DMS79 (cell line): Measurements from ENCODE around the gene CNN3.

Experiments used
- DNase-seq: peaks from one replicate; lab custom pipeline; 2025; lab: John Stamatoyannopoulos, UW

Gene CNN3

GRCh38 chr1:94887603-94888171 lies 39.2 kb downstream of the CNN3 start:
- DNase-seq = no peak

DNA sequence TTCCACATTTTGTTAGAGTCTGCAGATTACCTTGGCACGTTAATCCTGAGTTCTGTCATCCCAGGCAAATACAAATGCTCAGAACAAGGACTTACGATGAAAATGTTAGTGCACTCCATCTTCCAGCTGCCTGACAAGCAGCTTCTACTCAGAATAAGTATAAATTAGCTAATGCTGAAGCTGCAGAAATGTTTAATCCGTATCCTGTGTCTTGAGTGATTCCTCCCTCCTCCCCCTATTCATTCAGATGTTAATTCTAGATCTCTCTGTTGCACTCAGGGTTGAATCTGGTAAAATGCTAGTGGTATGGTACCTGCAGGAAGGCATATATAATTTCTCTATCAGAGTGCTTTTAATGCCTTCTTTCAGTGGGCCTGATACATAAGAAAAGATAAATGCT lies 39.8 kb downstream of the CNN3 start:
- DNase-seq = no peak

GRCh38 chr1:94886361-94886760 lies 40.5 kb downstream of the CNN3 start:
- no peak for DNase-seq

DNA sequence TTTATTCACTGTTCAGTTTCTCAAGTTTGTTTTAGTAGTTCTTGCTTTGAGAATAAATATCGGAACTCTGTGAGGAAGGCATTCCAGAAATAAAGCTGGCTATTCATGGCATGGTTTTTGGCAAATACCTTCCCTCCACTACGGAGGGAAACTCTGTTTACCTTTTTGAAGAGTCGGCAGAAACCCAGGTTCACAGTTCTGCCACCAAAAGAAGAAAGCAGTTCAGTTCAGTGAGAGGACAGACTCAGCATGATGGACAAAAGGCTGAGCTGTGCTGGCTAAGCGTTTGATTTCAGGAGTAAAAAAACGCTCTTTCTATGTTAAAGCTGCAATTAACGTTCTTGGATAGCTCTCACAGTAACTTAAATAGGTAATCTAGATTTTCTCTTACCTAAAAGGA lies 42.4 kb downstream of the CNN3 start:
- no peak for DNase-seq

GRCh38 chr1:94884106-94884505 lies 42.8 kb downstream of the CNN3 start:
- DNase-seq = peak; percentile 16

- no peak for DNase-seq
Observed at GRCh38 chr1:94883691-94884090, 43.2 kb downstream of the CNN3 start.

DNA sequence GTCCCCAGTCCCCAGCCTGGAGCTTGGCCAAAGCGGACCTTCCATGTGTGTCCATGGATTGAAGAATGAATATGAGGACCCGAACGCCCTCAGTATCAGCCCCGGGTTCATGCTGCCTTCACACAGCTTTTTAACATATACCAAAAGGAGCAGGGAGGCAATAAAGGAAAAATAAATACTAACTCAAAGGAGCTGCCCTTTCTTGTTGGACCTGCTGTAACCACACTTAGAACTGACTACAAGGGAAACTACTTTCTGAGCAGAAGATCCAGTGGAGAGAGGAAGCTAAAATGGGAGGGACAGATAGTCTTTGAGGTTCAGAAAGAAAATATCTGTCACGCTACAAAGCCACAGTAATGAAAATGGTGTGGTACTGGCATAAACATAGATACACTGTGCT lies 48.6 kb downstream of the CNN3 start:
- DNase-seq = no peak

- no peak for DNase-seq
Observed at GRCh38 chr1:94876362-94876761, 50.5 kb downstream of the CNN3 start.

DNA sequence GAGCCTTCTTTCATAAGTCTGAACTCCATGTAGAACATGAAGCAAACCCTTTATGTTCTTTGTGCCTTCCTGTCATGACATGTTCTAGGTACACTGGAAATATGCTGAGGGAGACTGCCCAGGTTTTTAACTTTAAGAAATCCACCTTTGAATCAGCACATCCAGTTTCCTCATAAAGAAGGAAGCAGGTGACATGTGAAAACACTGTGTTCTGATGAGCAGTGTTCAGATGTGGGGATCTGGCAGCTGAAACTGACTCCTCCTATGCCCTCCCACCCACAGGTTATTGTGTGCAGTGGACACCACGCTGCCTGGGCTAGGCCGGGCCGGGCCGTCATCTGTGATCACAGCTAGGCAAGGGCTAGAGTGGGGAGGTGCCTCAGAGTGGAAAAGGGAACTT lies 51.1 kb downstream of the CNN3 start:
- DNase-seq = no peak

GRCh38 chr1:94874423-94874822 lies 52.5 kb downstream of the CNN3 start:
- DNase-seq = no peak

GRCh38 chr1:94873520-94874351 lies 53.2 kb downstream of the CNN3 start:
- DNase-seq = no peak

DNA sequence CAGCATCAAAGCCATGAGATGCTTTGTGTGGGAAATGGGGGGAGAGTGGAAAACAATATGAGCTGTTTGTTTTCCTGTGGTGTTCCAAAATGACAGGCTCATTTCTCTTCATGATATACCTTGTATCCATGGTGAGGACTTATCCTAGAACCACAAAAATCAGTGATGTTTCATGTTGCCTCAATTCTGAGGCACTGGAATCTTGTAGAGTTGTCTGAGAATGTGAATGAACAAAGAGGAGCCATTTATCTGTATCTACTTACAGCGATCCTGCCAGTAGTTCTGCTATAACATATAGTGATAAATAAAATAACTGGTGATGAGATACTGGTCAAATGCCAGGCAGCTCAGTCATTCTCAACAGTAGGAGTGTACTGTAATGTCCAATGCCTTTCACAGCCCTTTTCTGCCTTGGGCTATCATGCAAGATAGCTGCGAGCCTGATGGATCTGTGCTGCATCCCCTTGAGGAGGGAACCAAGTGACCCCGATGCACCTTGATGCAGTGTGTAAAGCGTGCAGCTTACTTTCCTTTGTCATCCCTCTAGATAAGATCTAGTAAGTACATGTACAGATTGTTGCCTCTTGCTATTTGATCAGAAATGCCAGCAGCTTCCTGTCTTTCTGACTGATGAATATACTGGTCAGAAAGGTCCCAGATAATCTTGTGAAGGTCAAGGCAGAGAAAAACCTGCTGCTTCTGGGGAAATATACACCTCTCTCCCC lies 54.0 kb downstream of the CNN3 start:
- no peak for DNase-seq

DNA sequence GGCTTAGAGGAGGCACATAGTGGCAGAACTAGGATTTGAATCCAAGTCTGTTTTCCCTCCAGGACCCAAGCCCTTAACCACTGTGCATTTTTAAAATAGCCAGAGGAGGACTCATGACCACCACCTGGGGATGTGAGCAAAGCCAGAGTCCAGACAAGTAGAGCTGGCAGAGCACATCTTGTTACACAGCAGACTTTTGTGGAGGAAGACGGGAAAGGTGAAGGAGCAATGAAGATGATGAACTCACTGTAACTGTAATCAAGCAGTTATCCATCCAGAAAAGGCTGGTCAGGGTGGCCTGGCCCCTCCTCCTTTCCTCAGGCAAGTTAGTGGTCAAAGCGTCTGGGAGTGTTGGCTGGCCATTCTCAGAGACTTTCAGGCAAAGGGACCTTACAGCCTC lies 55.9 kb downstream of the CNN3 start:
- DNase-seq = no peak

DNA sequence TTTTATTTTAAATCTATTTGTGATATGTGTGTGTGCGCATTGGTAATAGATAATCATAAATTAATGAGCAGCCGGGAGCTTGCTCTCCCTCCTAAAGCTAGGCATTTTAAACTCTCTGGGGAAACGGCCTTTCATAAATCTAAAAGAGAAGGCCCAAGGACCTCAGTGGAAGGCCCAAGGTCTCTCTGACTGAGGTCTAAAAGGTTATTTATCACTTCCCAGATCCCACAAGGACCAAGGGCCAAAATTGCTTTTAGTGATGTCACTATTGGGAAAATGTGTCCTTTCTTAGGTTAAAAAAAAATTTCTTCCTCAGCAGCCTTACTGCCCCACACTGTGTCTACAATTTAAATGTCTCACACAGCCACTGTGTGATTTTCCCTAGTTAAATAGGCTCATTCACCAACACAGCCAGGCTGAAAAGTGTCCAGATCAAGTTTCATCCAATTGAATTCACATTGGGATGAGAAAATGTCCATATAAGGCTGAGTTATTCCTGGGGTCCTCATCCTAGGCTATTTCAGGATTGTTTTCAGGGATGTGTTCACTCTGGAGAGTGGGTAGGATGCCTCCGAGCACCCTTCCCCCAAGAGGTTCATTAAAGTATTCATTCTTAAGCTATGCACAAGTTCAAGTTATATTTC lies 60.6 kb downstream of the CNN3 start:
- no peak for DNase-seq

GRCh38 chr1:94865360-94865759 lies 61.5 kb downstream of the CNN3 start:
- no peak for DNase-seq

GRCh38 chr1:94864821-94865220 lies 62.1 kb downstream of the CNN3 start:
- no peak for DNase-seq

DNA sequence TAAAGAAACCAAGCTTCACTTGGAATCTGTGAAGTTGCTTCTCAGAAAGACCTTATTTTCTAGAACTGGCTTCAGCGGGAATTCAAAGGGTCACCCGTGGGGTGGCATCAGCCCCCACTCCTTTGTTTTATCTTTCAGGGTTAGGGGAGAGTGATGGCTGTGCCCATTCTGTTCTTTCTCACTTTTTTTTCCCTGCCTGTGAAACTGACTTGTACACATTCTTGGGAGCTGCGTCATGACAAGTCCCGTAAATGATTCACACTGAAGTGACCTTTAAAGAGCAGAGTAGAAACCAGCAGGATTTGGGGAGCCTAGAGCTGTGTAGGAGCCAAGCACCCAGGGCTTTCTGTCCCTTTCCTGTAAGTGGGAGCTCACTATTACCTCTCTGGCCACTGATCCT lies 63.0 kb downstream of the CNN3 start:
- no peak for DNase-seq

DNA sequence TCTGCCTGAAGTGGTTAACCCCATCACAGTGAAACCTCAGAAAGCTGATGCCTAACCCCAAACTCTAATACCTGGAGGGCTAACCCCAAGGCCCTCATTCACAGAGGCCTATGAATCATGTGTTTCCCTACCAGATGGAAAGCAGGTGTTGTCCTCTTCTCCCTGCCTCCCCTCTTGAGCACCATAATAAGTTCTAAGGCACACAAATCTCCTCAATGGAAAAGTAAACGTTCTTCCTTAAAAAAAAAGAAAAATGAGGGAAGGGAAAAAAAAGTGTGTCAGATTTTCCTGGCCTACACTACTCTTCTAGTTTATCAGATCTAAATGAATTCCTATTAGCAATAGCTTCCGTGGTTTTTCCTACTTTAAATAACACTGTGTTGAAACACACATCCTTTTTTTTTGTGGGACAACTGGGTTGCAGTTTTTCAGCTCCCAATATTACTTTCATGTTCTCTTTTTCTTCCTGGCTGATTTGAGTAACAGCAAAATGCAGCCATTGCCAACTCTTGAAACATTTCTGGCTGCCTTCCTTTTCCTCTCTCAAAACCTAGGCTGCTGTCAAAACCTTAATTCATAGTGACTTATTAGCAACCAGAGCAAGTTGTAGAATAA lies 63.5 kb downstream of the CNN3 start:
- DNase-seq = no peak

GRCh38 chr1:94862718-94863117 lies 64.2 kb downstream of the CNN3 start:
- DNase-seq = no peak

DNA sequence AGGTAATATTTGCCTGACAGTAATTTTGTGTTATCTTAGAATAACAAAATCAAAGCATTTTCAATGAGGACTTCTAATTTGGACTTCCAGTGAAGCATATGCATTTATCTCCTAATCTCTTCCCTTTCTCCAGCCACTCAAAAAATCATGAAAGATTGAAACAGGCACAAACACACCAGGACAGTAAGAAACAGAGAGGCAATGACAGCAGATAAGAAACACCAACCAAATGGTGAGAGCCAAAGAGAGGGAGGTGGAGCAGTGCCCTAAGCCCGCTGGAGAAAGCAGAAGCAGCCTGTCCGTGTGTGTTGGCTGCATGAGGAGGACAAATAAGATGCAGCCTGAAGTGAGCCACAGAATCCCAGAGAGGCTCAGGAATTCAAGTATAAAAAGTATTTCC lies 67.7 kb downstream of the CNN3 start:
- no peak for DNase-seq

GRCh38 chr1:94858276-94858675 lies 68.6 kb downstream of the CNN3 start:
- DNase-seq = no peak

DNA sequence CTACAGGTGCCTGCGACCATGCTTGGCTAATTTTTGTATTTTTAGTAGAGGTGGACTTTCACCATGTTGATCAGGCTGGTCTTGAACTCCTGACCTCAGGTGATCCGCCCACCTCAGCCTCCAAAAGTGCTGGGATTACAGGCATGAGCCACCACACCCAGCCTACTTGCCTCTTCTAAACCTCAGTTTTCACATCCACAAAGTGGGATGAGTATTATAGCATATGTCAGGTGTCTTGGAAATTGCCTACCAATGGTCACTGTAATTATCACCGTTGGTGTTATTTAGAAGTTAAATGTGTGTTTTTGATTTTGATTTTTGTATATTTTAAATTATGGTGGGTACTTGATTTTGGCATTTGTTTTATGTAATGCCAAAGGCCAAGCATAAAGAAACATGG lies 70.0 kb downstream of the CNN3 start:
- DNase-seq = no peak
